22Rv1 (cell line): ENCODE results near the gene HES1.

ENCODE experiments used
- CTCF ChIP-seq: fragments of 450-650 bp; IDR thresholded peaks from 2 replicates; pipeline ENCODE4 v1.5.1; 2017; ENCODE audit warnings: mild to moderate bottlenecking
- ZFX ChIP-seq: fragments of 450-650 bp; IDR thresholded peaks from 2 replicates; pipeline ENCODE4 v1.6.1; 2017; ENCODE audit warnings: antibody characterized with exemption, borderline replicate concordance

GRCh38 chr3:194134231-194134756 is 1.7 kb upstream of the HES1 start:
- TF ChIP-seq CTCF, result no peak
- TF ChIP-seq ZFX, result no peak
